Fibroblast of lung (primary cell): ENCODE results near the gene TMC6.

Experiments used
- EZH2 ChIP-seq: IDR thresholded peaks from 2 replicates; pipeline ENCODE4 v1.5.1; 2012; ENCODE audit warnings: low read length, control low read depth, mild to moderate bottlenecking; ENCODE audit errors: missing control alignments
- TF ChIP-seq, protein P1 (sequence below), 2 donors: IDR thresholded peaks in 1 of 2; conservative IDR thresholded peaks in 1 of 2; 1 replicate in 1 of 2; 2 replicates in 1 of 2; pipeline ENCODE4 v1.5.1; 2011 to 2012; ENCODE audit warnings: low read length in 2 of 2, control low read depth in 1 of 2, inconsistent platforms in 1 of 2, low read depth in 1 of 2, mild to moderate bottlenecking in 1 of 2

DNA sequence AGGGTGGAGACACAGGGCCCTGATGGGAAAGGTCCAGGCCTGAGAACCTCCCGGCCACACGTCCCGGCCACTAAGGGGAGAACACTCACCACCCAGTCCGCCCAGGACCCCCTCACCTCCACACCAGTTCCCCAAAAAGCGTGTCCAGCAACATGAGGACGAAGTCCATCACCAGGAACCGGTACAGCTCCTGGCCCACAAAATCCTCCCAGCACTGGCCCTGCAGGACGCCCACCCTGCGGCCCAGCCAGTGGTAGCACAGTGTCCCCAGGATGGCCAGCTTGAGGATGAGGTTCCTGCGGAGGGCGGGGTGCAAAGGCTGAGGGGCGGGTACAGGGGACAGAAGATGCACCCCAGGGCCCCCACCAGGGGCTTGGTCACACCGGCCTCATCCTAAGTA, 8.0 kb downstream of the TMC6 start:
- no peak for TF ChIP-seq EZH2
- TF ChIP-seq, protein P1, sequence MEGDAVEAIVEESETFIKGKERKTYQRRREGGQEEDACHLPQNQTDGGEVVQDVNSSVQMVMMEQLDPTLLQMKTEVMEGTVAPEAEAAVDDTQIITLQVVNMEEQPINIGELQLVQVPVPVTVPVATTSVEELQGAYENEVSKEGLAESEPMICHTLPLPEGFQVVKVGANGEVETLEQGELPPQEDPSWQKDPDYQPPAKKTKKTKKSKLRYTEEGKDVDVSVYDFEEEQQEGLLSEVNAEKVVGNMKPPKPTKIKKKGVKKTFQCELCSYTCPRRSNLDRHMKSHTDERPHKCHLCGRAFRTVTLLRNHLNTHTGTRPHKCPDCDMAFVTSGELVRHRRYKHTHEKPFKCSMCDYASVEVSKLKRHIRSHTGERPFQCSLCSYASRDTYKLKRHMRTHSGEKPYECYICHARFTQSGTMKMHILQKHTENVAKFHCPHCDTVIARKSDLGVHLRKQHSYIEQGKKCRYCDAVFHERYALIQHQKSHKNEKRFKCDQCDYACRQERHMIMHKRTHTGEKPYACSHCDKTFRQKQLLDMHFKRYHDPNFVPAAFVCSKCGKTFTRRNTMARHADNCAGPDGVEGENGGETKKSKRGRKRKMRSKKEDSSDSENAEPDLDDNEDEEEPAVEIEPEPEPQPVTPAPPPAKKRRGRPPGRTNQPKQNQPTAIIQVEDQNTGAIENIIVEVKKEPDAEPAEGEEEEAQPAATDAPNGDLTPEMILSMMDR (conservative IDR thresholded peaks at IDR 0.05 in 1 of 2, IDR thresholded peaks at IDR 0.05 in 1 of 2; ENCODE audit: low read depth in 1 of 2, low read length in 2 of 2): no peak
